ENCODE measurements around the gene ACTRT2. TPM values are rescaled to one million over a fixed set of nuclear protein-coding genes. Genes with fewer than 3 reads are reported as not detected.

The ACTRT2 gene
- polyA plus RNA-seq, 1 of the 3 experiments (the other 2 are of a cell fraction): not detected

GRCh38 chr1:3033040-3033789, 11.9 kb downstream of the ACTRT2 start:
- ChIA-PET CTCF (interaction anchor here (2.7 kb wide), 1 partner anchor 391 kb away, joined by 7 read pairs; no protein-coding TSS in a partner anchor), POLR2A (no interaction called here)
- Histone ChIP-seq H3K79me2 (ENCODE audit: insufficient read depth) (no peaks in the 10 kb centered on the region), H3K9me2 (no peaks in the 10 kb centered on the region), H3K4me3 (ENCODE audit: low read depth in 2 of 2, low read length in 1 of 2) (no peak overlapping the region), H3K36me3 (replicated peaks in 1 of 2; ENCODE audit: control insufficient read depth in 1 of 2, insufficient read depth in 2 of 2, low read length in 1 of 2) (no peaks in the 10 kb centered on the region), H2AFZ (ENCODE audit: low read depth) (no peak overlapping the region), H3K9ac (no peak overlapping the region), H3F3A (replicated peaks; ENCODE audit: insufficient read depth) (no peaks in the 10 kb centered on the region), H4K20me1 (ENCODE audit: insufficient read depth) (no peaks in the 10 kb centered on the region), H3K27ac (ENCODE audit: low read depth in 2 of 2, low read length in 1 of 2) (no peak overlapping the region), H3K9me3 (no peaks in the 10 kb centered on the region), H3K4me1 (ENCODE audit: control insufficient read depth in 1 of 2, insufficient read depth in 2 of 2, low read depth in 1 of 2, low read length in 1 of 2) (no peaks in the 10 kb centered on the region), H3K27me3 (ENCODE audit: insufficient read depth) (no peaks in the 10 kb centered on the region), H3K4me2 (no peak overlapping the region)
- WGBS (ENCODE audit: low lambda C conversion rate): 12% methylated on average over 16 of the region's 25 CpGs
- TF ChIP-seq RAD21 (IDR thresholded peaks at IDR 0.05; ENCODE audit: low read length): no peak
- TF ChIP-seq MAX (IDR thresholded peaks at IDR 0.05; ENCODE audit: low read depth): no peak
- TF ChIP-seq MEF2A (IDR thresholded peaks at IDR 0.05; ENCODE audit: borderline replicate concordance, low read depth): no peak
- no peak for TF ChIP-seq FOXJ3 (CRISPR knock-in tag; IDR thresholded peaks at IDR 0.05)
- TF ChIP-seq SMC3 (IDR thresholded peaks at IDR 0.05; ENCODE audit: low read depth, low read length): no peak
- TF ChIP-seq USF2 (IDR thresholded peaks at IDR 0.05; ENCODE audit: borderline replicate concordance, low read depth, low read length): no peak
- TF ChIP-seq SIN3A (IDR thresholded peaks at IDR 0.05; ENCODE audit: borderline replicate concordance, low read depth, low read length): no peak
- no peak for TF ChIP-seq ZBTB33 (IDR thresholded peaks at IDR 0.05; ENCODE audit: borderline replicate concordance, low read depth)
- no peak for TF ChIP-seq TAF1 (IDR thresholded peaks at IDR 0.05; ENCODE audit: borderline replicate concordance, low read depth, low read length)
- no peak for TF ChIP-seq ELF1 (IDR thresholded peaks at IDR 0.05)
- TF ChIP-seq CTCF (IDR thresholded peaks at IDR 0.05): no peak
- no peak for TF ChIP-seq TCF12 (IDR thresholded peaks at IDR 0.05)
- TF ChIP-seq FOXM1 (IDR thresholded peaks at IDR 0.05; ENCODE audit: low read depth): no peak
- TF ChIP-seq MXI1 (IDR thresholded peaks at IDR 0.05; ENCODE audit: low read depth, low read length): no peak
- TF ChIP-seq POLR2AphosphoS5 (IDR thresholded peaks at IDR 0.05; ENCODE audit: low read depth, low read length): no peak
- no peak for TF ChIP-seq JUND (IDR thresholded peaks at IDR 0.05)
- no peak for TF ChIP-seq FOSL2 (IDR thresholded peaks at IDR 0.05; ENCODE audit: borderline replicate concordance, low read depth)
- TF ChIP-seq EZH2phosphoT487 (IDR thresholded peaks at IDR 0.05; ENCODE audit: borderline replicate concordance, low read depth): no peak
- TF ChIP-seq RCOR1 (IDR thresholded peaks at IDR 0.05; ENCODE audit: low read length): no peak
- no peak for TF ChIP-seq REST (IDR thresholded peaks at IDR 0.05; ENCODE audit: low read depth, low read length)
- DNase-seq: no peak

All from SK-N-SH (cell line).